ENCODE results near the gene PFN1. TPM values are rescaled to one million over a fixed set of nuclear protein-coding genes. Genes with fewer than 3 reads are reported as not detected.

Gene PFN1
- total and polyA plus RNA-seq, 10 of the 15 experiments (the other 5 are each of a cell fraction or from before 2014, with no cell fraction given) = 154 to 3,892 (median 1,918) TPM

DNA sequence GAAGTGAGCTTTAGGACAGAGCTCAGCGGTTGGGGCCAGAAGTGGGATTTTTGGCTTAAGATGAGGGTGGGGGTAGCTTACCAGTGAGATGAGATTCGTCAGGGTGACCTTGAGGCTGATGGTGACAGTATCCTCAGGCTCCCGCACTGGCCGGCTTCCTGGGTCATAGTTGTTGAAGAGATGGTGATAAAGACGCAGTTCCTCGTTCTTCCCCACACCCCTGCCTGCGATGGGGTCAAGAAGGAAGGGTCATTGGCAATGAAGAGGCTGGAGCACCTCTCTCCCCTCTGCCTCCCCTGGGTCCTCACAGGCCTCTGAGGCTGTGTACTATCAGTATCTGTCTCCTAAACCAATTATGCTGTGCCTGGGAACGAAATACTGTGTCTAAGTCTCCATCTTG, 45.8 kb downstream of the PFN1 start:
- ChIA-PET SMC1A (ENCODE audit: uncharacterized antibody, unreplicated experiment) (interaction anchor here (0.6 to 1.6 kb wide), 7 partner anchors 12 to 335 kb away, joined by 3 to 4 read pairs (median 3); partner anchors contain the start of genes RNF167 and SLC25A11), RAD21 (ENCODE audit: unreplicated experiment) (interaction anchor here (0.9 to 1.3 kb wide), 3 partner anchors 37 to 193 kb away, joined by 3 to 4 read pairs (median 3); partner anchors contain the start of genes PFN1, RNF167 and SLC25A11), CTCF (interaction anchor here (0.9 to 3.0 kb wide), 14 partner anchors 10 to 466 kb away, joined by 3 to 11 read pairs (median 4); partner anchors contain the start of genes ARRB2 and SPAG7), POLR2A (interaction anchor here (1.4 kb wide), 1 partner anchor 36 kb away, joined by 3 read pairs; no protein-coding TSS in a partner anchor)
- no peaks in the 10 kb centered on the region for H3K36me3 ChIP-seq (ENCODE audit: control insufficient read depth in 2 of 2, insufficient read depth in 2 of 2, low read length in 1 of 2)
- ATAC-seq (no peak), FAIRE-seq (peak; percentile 35), DNase-seq (ENCODE audit: low read depth, low spot score) (no peak)
- H3K4me3 ChIP-seq = no peak overlapping the region
- no TSS peak for BruUV-seq (replicated peaks)
- H3K27me3 ChIP-seq (replicated peaks in 1 of 2; ENCODE audit: control insufficient read depth in 2 of 2, insufficient read depth in 2 of 2, low read length in 1 of 2) = no peaks in the 10 kb centered on the region; a peak in 2 of 4 replicates
- no peak overlapping the region for H3K9ac ChIP-seq (ENCODE audit: control insufficient read depth, insufficient read depth, low read length)
- H3K79me2 ChIP-seq (ENCODE audit: control insufficient read depth, insufficient read depth, low read length) = no peaks in the 10 kb centered on the region
- intact Hi-C loops (cut with micrococcal nuclease; ENCODE audit: unreplicated experiment) (loop anchor here (5.0 kb wide), 1 partner anchor 170 kb away; the partner anchor contains the start of gene MED11), in situ Hi-C loops (cut with MboI) (no loop called here)
- no peaks in the 10 kb centered on the region; the same call in 2 of the 3 replicates for H3K9me3 ChIP-seq (replicated peaks; ENCODE audit: control insufficient read depth, insufficient read depth, low read length)
- no peak overlapping the region for H3K4me2 ChIP-seq (ENCODE audit: control insufficient read depth, insufficient read depth)
- H3K4me1 ChIP-seq (ENCODE audit: control insufficient read depth, insufficient read depth, low read length) = peaks cover 20% of the 10 kb centered on the region
- 68% methylated on average over 8 of the region's 8 CpGs for WGBS (ENCODE audit: insufficient coverage, insufficient replicate concordance, low lambda C conversion rate, missing lambda C conversion rate)
- no peak overlapping the region for H3K27ac ChIP-seq (ENCODE audit: control insufficient read depth, insufficient read depth)
- H4K20me1 ChIP-seq (ENCODE audit: control insufficient read depth, insufficient read depth) = no peaks in the 10 kb centered on the region
- no peak overlapping the region for H2AFZ ChIP-seq (ENCODE audit: control insufficient read depth, low read depth, low read length)
- TF ChIP-seq DPF2 (IDR thresholded peaks at IDR 0.05) (no peak), ASH2L (IDR thresholded peaks at IDR 0.05; ENCODE audit: borderline replicate concordance, low read depth) (no peak), ZNF217 (IDR thresholded peaks at IDR 0.05) (no peak), RB1 (IDR thresholded peaks at IDR 0.05; ENCODE audit: borderline replicate concordance) (no peak), MYC (IDR thresholded peaks at IDR 0.05; ENCODE audit: insufficient read depth, insufficient read length, insufficient replicate concordance, low read length, severe bottlenecking) (no peak), HCFC1 (IDR thresholded peaks at IDR 0.05; ENCODE audit: low read length) (no peak), PAX5 (IDR thresholded peaks at IDR 0.05; ENCODE audit: borderline replicate concordance, low read depth, low read length) (no peak), ZNF622 (IDR thresholded peaks at IDR 0.05) (no peak), TCF7 (IDR thresholded peaks at IDR 0.05; ENCODE audit: borderline replicate concordance) (no peak), RUNX3 (IDR thresholded peaks at IDR 0.05; ENCODE audit: low read length) (no peak), SPI1 (IDR thresholded peaks at IDR 0.05; ENCODE audit: borderline replicate concordance, insufficient read depth, low read depth, low read length) (no peak), EGR1 (IDR thresholded peaks at IDR 0.05; ENCODE audit: borderline replicate concordance in 1 of 2, low read depth in 2 of 2, low read length in 2 of 2) (no peak)
- TF ChIP-seq, protein P1, sequence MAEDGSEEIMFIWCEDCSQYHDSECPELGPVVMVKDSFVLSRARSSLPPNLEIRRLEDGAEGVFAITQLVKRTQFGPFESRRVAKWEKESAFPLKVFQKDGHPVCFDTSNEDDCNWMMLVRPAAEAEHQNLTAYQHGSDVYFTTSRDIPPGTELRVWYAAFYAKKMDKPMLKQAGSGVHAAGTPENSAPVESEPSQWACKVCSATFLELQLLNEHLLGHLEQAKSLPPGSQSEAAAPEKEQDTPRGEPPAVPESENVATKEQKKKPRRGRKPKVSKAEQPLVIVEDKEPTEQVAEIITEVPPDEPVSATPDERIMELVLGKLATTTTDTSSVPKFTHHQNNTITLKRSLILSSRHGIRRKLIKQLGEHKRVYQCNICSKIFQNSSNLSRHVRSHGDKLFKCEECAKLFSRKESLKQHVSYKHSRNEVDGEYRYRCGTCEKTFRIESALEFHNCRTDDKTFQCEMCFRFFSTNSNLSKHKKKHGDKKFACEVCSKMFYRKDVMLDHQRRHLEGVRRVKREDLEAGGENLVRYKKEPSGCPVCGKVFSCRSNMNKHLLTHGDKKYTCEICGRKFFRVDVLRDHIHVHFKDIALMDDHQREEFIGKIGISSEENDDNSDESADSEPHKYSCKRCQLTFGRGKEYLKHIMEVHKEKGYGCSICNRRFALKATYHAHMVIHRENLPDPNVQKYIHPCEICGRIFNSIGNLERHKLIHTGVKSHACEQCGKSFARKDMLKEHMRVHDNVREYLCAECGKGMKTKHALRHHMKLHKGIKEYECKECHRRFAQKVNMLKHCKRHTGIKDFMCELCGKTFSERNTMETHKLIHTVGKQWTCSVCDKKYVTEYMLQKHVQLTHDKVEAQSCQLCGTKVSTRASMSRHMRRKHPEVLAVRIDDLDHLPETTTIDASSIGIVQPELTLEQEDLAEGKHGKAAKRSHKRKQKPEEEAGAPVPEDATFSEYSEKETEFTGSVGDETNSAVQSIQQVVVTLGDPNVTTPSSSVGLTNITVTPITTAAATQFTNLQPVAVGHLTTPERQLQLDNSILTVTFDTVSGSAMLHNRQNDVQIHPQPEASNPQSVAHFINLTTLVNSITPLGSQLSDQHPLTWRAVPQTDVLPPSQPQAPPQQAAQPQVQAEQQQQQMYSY (CRISPR knock-in tag; IDR thresholded peaks at IDR 0.05) = no peak
- TF ChIP-seq, protein P2, sequence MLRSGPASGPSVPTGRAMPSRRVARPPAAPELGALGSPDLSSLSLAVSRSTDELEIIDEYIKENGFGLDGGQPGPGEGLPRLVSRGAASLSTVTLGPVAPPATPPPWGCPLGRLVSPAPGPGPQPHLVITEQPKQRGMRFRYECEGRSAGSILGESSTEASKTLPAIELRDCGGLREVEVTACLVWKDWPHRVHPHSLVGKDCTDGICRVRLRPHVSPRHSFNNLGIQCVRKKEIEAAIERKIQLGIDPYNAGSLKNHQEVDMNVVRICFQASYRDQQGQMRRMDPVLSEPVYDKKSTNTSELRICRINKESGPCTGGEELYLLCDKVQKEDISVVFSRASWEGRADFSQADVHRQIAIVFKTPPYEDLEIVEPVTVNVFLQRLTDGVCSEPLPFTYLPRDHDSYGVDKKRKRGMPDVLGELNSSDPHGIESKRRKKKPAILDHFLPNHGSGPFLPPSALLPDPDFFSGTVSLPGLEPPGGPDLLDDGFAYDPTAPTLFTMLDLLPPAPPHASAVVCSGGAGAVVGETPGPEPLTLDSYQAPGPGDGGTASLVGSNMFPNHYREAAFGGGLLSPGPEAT (IDR thresholded peaks at IDR 0.05; ENCODE audit: low read depth) = no peak
- TF ChIP-seq, protein P3, sequence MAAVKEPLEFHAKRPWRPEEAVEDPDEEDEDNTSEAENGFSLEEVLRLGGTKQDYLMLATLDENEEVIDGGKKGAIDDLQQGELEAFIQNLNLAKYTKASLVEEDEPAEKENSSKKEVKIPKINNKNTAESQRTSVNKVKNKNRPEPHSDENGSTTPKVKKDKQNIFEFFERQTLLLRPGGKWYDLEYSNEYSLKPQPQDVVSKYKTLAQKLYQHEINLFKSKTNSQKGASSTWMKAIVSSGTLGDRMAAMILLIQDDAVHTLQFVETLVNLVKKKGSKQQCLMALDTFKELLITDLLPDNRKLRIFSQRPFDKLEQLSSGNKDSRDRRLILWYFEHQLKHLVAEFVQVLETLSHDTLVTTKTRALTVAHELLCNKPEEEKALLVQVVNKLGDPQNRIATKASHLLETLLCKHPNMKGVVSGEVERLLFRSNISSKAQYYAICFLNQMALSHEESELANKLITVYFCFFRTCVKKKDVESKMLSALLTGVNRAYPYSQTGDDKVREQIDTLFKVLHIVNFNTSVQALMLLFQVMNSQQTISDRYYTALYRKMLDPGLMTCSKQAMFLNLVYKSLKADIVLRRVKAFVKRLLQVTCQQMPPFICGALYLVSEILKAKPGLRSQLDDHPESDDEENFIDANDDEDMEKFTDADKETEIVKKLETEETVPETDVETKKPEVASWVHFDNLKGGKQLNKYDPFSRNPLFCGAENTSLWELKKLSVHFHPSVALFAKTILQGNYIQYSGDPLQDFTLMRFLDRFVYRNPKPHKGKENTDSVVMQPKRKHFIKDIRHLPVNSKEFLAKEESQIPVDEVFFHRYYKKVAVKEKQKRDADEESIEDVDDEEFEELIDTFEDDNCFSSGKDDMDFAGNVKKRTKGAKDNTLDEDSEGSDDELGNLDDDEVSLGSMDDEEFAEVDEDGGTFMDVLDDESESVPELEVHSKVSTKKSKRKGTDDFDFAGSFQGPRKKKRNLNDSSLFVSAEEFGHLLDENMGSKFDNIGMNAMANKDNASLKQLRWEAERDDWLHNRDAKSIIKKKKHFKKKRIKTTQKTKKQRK (IDR thresholded peaks at IDR 0.05; ENCODE audit: low read depth, low read length) = no peak

All from GM12878 (cell line).